GM23338 (cell line): ENCODE results near the gene EPSTI1. TPM values are rescaled to one million over a fixed set of nuclear protein-coding genes. Genes with fewer than 3 reads are reported as not detected.

Source experiments
- ATAC-seq: fragments of 200-7000 bp; cut with Tn5 transposase; 3 replicates; pipeline ENCODE4 v1.9.1; 2020
- DNase-seq: peaks from one replicate; pipeline ENCODE4 v3.0.0-alpha.2; 2015; ENCODE audit warnings: low spot score
- H2AFZ ChIP-seq: fragments of 200-600 bp; sonication (generic); 2 replicates; pipeline ENCODE4 v1.8.0; 2016; ENCODE audit warnings: antibody characterized with exemption, mild to moderate bottlenecking, moderate library complexity
- H3F3A ChIP-seq: fragments of 200-600 bp; sonication (generic); replicated peaks from 2 replicates; pipeline ENCODE4 v1.8.0; 2017; ENCODE audit warnings: antibody characterized with exemption, mixed run types, low read depth
- H3K27ac ChIP-seq: fragments of 200-600 bp; sonication (generic); 2 replicates; pipeline ENCODE4 v1.6.1; 2016; ENCODE audit warnings: low read depth
- H3K27me3 ChIP-seq: fragments of 200-600 bp; sonication (generic); 2 replicates; pipeline ENCODE4 v1.8.0; 2016; ENCODE audit warnings: mild to moderate bottlenecking, mixed run types, moderate library complexity; ENCODE audit not compliant: insufficient read depth
- H3K36me3 ChIP-seq: fragments of 200-600 bp; sonication (generic); 2 replicates; pipeline ENCODE4 v1.8.0; 2016; ENCODE audit warnings: mild to moderate bottlenecking; ENCODE audit not compliant: insufficient read depth
- H3K4me1 ChIP-seq: fragments of 200-600 bp; sonication (generic); 2 replicates; pipeline ENCODE4 v1.8.0; 2016; ENCODE audit warnings: mild to moderate bottlenecking, moderate library complexity; ENCODE audit not compliant: insufficient read depth
- H3K4me2 ChIP-seq: fragments of 200-600 bp; sonication (generic); 2 replicates; pipeline ENCODE4 v1.7.1; 2017; ENCODE audit warnings: mixed run types
- H3K4me3 ChIP-seq: fragments of 200-600 bp; sonication (generic); 2 replicates; pipeline ENCODE4 v1.6.1; 2016; ENCODE audit warnings: mixed run types
- H3K79me2 ChIP-seq: fragments of 200-600 bp; sonication (generic); replicated peaks from 2 replicates; pipeline ENCODE4 v1.8.0; 2017; ENCODE audit warnings: mild to moderate bottlenecking; ENCODE audit not compliant: insufficient read depth
- H3K9me2 ChIP-seq: fragments of 200-600 bp; sonication (generic); 2 replicates; pipeline ENCODE4 v1.8.0; 2017; ENCODE audit not compliant: insufficient read depth
- H4K20me1 ChIP-seq: fragments of 200-600 bp; sonication (generic); replicated peaks from 2 replicates; pipeline ENCODE4 v1.8.0; 2017; ENCODE audit warnings: mild to moderate bottlenecking; ENCODE audit not compliant: insufficient read depth
- H3K27ac Mint-ChIP-seq: 2 replicates; pipeline ENCODE4 v1.8.0; 2020; ENCODE audit warnings: inconsistent platforms, mild to moderate bottlenecking, moderate library complexity, mixed read lengths
- H3K27me3 Mint-ChIP-seq: 3 replicates; pipeline ENCODE4 v1.8.0; 2022; ENCODE audit warnings: low read depth, mild to moderate bottlenecking, moderate library complexity, mixed read lengths, inconsistent platforms; ENCODE audit not compliant: insufficient read depth, poor library complexity
- H3K36me3 Mint-ChIP-seq: 3 replicates; pipeline ENCODE4 v1.8.0; 2021; ENCODE audit warnings: low read depth, mild to moderate bottlenecking, inconsistent platforms, moderate library complexity, mixed read lengths
- H3K4me1 Mint-ChIP-seq: 3 replicates; pipeline ENCODE4 v1.8.0; 2020; ENCODE audit warnings: mild to moderate bottlenecking, inconsistent platforms, mixed read lengths
- H3K4me3 Mint-ChIP-seq: 3 replicates; pipeline ENCODE4 v1.8.0; 2021; ENCODE audit warnings: moderate library complexity, mild to moderate bottlenecking, inconsistent platforms, mixed read lengths
- H3K9me3 Mint-ChIP-seq: 3 replicates; pipeline ENCODE4 v1.8.0; 2020; ENCODE audit warnings: moderate library complexity, mild to moderate bottlenecking, inconsistent platforms, mixed read lengths
- CREB1 ChIP-seq: fragments of 250-450 bp; sonication (Bioruptor Pico); IDR thresholded peaks from 2 replicates; pipeline ENCODE4 v1.5.0; 2020; ENCODE audit warnings: low read depth, mild to moderate bottlenecking, moderate library complexity
- CTCF ChIP-seq, 2 experiments: fragments of 200-600 bp in 1 of 2; sonication (generic) in 1 of 2; conservative IDR thresholded peaks; 2 replicates each; pipeline versions ENCODE4 v1.5.1 to v1.6.1; 2016 to 2017; ENCODE audit warnings: antibody characterized with exemption in 2 of 2, low read depth in 2 of 2, mild to moderate bottlenecking in 2 of 2, moderate library complexity in 1 of 2
- ETS1 ChIP-seq: IDR thresholded peaks from 2 replicates; pipeline ENCODE4 v1.6.1; 2016; ENCODE audit warnings: antibody characterized with exemption
- EZH2 ChIP-seq: fragments of 200-600 bp; sonication (generic); IDR thresholded peaks from one replicate; pipeline ENCODE4 v1.8.0; 2017; ENCODE audit warnings: antibody characterized with exemption, mild to moderate bottlenecking, low read depth; ENCODE audit not compliant: unreplicated experiment
- EZH2phosphoT487 ChIP-seq: fragments of 200-600 bp; sonication (generic); IDR thresholded peaks from one replicate; pipeline ENCODE4 v1.8.1; 2018; ENCODE audit warnings: antibody characterized with exemption; ENCODE audit not compliant: unreplicated experiment
- JUNB ChIP-seq: IDR thresholded peaks from one replicate; pipeline ENCODE4 v1.6.1; 2016; ENCODE audit warnings: antibody characterized with exemption; ENCODE audit not compliant: unreplicated experiment
- NANOG ChIP-seq: IDR thresholded peaks from 2 replicates; pipeline ENCODE4 v1.6.1; 2016; ENCODE audit warnings: antibody characterized with exemption, borderline replicate concordance
- POLR2AphosphoS5 ChIP-seq: IDR thresholded peaks from 2 replicates; pipeline ENCODE4 v1.6.1; 2016; ENCODE audit warnings: antibody characterized with exemption, low read depth
- STAT1 ChIP-seq: IDR thresholded peaks from one replicate; pipeline ENCODE4 v1.6.1; 2016; ENCODE audit warnings: antibody characterized with exemption; ENCODE audit not compliant: unreplicated experiment
- ZNF114 ChIP-seq: fragments of 250-450 bp; sonication (Bioruptor Pico); IDR thresholded peaks from 2 replicates; pipeline ENCODE4 v1.5.0; 2020; ENCODE audit warnings: mild to moderate bottlenecking, moderate library complexity
- ZNF331 ChIP-seq: fragments of 250-450 bp; sonication (Bioruptor Pico); IDR thresholded peaks from 2 replicates; pipeline ENCODE4 v1.5.0; 2020; ENCODE audit warnings: low read depth, mild to moderate bottlenecking, moderate library complexity
- polyA plus RNA-seq: library from polyadenylated mRNA; unstranded; fragments of >200 nt; fragmentation: Nextera tagmentation; extraction: Ambion mirVana; gene quantifications from 2 replicates; pipeline ENCODE4 v1.2.1, GENCODE V29; 2016
- total RNA-seq: library from RNA; depleted of rRNA; stranded (reverse); fragments of >200 nt; shearing (Covaris generic); gene quantifications from 2 replicates; pipeline ENCODE4 v1.2.3, GENCODE V29; 2014
- TF ChIP-seq, protein P1 (sequence below): fragments of 250-450 bp; sonication (Bioruptor Pico); IDR thresholded peaks from 2 replicates; pipeline ENCODE4 v1.5.0; 2020; ENCODE audit warnings: mild to moderate bottlenecking, moderate library complexity
- TF ChIP-seq, protein P2 (sequence below): IDR thresholded peaks from one replicate; pipeline ENCODE4 v1.6.1; 2018; ENCODE audit warnings: antibody characterized with exemption; ENCODE audit not compliant: unreplicated experiment

EPSTI1 gene
- total and polyA plus RNA-seq, 2 experiments from 2014 or later, result 0.10 to 0.68 TPM

DNA sequence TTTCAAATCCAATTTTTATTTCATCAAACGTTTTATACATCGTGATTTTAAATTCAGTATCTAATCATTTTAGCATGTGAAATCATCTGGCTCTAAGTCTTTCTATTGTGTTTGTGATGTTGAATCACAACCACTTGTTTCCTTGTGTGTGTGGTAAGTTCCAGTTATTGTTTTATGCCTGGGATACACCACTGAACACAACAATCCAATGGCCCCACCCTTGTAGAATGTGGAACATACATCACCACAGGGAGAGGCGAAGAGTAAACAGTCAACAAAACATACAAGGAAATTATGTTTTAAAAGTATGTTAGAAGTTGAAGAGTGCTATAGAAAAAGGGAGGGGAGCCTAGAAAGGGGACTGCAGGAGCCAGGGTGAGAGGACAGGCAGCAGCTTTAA is 100.5 kb downstream of the EPSTI1 start:
- TF ChIP-seq JUNB, result no peak
- no peak for TF ChIP-seq ZNF114 (CRISPR knock-in tag)
- no peak for TF ChIP-seq ZNF331 (CRISPR knock-in tag)
- TF ChIP-seq ETS1, result no peak
- TF ChIP-seq NANOG, result no peak
- no peak for TF ChIP-seq CREB1 (CRISPR knock-in tag)
- no peak for TF ChIP-seq CTCF (conservative IDR thresholded peaks at IDR 0.05; ENCODE audit: low read depth in 2 of 2)
- TF ChIP-seq, protein P1, sequence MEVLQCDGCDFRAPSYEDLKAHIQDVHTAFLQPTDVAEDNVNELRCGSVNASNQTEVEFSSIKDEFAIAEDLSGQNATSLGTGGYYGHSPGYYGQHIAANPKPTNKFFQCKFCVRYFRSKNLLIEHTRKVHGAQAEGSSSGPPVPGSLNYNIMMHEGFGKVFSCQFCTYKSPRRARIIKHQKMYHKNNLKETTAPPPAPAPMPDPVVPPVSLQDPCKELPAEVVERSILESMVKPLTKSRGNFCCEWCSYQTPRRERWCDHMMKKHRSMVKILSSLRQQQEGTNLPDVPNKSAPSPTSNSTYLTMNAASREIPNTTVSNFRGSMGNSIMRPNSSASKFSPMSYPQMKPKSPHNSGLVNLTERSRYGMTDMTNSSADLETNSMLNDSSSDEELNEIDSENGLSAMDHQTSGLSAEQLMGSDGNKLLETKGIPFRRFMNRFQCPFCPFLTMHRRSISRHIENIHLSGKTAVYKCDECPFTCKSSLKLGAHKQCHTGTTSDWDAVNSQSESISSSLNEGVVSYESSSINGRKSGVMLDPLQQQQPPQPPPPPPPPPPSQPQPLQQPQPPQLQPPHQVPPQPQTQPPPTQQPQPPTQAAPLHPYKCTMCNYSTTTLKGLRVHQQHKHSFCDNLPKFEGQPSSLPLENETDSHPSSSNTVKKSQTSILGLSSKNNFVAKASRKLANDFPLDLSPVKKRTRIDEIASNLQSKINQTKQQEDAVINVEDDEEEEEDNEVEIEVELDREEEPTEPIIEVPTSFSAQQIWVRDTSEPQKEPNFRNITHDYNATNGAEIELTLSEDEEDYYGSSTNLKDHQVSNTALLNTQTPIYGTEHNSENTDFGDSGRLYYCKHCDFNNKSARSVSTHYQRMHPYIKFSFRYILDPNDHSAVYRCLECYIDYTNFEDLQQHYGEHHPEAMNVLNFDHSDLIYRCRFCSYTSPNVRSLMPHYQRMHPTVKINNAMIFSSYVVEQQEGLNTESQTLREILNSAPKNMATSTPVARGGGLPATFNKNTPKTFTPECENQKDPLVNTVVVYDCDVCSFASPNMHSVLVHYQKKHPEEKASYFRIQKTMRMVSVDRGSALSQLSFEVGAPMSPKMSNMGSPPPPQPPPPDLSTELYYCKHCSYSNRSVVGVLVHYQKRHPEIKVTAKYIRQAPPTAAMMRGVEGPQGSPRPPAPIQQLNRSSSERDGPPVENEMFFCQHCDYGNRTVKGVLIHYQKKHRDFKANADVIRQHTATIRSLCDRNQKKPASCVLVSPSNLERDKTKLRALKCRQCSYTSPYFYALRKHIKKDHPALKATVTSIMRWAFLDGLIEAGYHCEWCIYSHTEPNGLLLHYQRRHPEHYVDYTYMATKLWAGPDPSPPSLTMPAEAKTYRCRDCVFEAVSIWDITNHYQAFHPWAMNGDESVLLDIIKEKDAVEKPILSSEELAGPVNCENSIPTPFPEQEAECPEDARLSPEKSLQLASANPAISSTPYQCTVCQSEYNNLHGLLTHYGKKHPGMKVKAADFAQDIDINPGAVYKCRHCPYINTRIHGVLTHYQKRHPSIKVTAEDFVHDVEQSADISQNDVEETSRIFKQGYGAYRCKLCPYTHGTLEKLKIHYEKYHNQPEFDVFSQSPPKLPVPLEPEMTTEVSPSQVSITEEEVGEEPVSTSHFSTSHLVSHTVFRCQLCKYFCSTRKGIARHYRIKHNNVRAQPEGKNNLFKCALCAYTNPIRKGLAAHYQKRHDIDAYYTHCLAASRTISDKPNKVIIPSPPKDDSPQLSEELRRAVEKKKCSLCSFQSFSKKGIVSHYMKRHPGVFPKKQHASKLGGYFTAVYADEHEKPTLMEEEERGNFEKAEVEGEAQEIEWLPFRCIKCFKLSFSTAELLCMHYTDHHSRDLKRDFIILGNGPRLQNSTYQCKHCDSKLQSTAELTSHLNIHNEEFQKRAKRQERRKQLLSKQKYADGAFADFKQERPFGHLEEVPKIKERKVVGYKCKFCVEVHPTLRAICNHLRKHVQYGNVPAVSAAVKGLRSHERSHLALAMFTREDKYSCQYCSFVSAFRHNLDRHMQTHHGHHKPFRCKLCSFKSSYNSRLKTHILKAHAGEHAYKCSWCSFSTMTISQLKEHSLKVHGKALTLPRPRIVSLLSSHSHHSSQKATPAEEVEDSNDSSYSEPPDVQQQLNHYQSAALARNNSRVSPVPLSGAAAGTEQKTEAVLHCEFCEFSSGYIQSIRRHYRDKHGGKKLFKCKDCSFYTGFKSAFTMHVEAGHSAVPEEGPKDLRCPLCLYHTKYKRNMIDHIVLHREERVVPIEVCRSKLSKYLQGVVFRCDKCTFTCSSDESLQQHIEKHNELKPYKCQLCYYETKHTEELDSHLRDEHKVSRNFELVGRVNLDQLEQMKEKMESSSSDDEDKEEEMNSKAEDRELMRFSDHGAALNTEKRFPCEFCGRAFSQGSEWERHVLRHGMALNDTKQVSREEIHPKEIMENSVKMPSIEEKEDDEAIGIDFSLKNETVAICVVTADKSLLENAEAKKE (CRISPR knock-in tag), result no peak
- TF ChIP-seq, protein P2, sequence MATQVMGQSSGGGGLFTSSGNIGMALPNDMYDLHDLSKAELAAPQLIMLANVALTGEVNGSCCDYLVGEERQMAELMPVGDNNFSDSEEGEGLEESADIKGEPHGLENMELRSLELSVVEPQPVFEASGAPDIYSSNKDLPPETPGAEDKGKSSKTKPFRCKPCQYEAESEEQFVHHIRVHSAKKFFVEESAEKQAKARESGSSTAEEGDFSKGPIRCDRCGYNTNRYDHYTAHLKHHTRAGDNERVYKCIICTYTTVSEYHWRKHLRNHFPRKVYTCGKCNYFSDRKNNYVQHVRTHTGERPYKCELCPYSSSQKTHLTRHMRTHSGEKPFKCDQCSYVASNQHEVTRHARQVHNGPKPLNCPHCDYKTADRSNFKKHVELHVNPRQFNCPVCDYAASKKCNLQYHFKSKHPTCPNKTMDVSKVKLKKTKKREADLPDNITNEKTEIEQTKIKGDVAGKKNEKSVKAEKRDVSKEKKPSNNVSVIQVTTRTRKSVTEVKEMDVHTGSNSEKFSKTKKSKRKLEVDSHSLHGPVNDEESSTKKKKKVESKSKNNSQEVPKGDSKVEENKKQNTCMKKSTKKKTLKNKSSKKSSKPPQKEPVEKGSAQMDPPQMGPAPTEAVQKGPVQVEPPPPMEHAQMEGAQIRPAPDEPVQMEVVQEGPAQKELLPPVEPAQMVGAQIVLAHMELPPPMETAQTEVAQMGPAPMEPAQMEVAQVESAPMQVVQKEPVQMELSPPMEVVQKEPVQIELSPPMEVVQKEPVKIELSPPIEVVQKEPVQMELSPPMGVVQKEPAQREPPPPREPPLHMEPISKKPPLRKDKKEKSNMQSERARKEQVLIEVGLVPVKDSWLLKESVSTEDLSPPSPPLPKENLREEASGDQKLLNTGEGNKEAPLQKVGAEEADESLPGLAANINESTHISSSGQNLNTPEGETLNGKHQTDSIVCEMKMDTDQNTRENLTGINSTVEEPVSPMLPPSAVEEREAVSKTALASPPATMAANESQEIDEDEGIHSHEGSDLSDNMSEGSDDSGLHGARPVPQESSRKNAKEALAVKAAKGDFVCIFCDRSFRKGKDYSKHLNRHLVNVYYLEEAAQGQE, result no peak
- TF ChIP-seq EZH2phosphoT487, result no peak
- no peak for TF ChIP-seq STAT1
- no peak for TF ChIP-seq EZH2
- TF ChIP-seq POLR2AphosphoS5, result no peak
- peaks cover 6% of the 10 kb centered on the region; the same call in 1 of the 2 replicates for H3K4me1 ChIP-seq
- no peak overlapping the region for H2AFZ ChIP-seq
- Mint-ChIP-seq H3K4me3 (no peak overlapping the region), H3K4me1 (peaks cover 9% of the 10 kb centered on the region), H3K27me3 (no peaks in the 10 kb centered on the region), H3K36me3 (no peaks in the 10 kb centered on the region), H3K27ac (no peak overlapping the region), H3K9me3 (no peaks in the 10 kb centered on the region)
- no peak for ATAC-seq
- no peak overlapping the region for H3K4me2 ChIP-seq
- H3K36me3 ChIP-seq, result no peaks in the 10 kb centered on the region
- 0 out of 2 replicates have a peak, but pooled peaks cover 5% of the 10 kb centered on the region for H3K9me2 ChIP-seq
- no peak for DNase-seq
- H3K79me2 ChIP-seq, result no peaks in the 10 kb centered on the region
- H3K27me3 ChIP-seq, result no peaks in the 10 kb centered on the region
- no peaks in the 10 kb centered on the region for H4K20me1 ChIP-seq
- H3K27ac ChIP-seq, result no peak overlapping the region
- H3K4me3 ChIP-seq, result no peak overlapping the region
- H3F3A ChIP-seq, result no peaks in the 10 kb centered on the region
